Left ventricle myocardium superior (tissue), 1 donor: ENCODE measurements around the gene TICRR. TPM values are rescaled to one million over a fixed set of nuclear protein-coding genes. Genes with fewer than 3 reads are reported as not detected.

ENCODE experiments used
- ATAC-seq: fragments of 200-7000 bp; cut with Tn5 transposase; one replicate; pipeline ENCODE4 v1.9.1; 2020; ENCODE audit warnings: mild to moderate bottlenecking, moderate library complexity
- DNase-seq: peaks from one replicate; pipeline ENCODE4 v3.0.0-alpha.2; 2020
- intact Hi-C: fragments of 100-400 bp; cut with micrococcal nuclease; formaldehyde crosslinking; loops from one replicate; pipeline ENCODE4 v1.11.0; 2022
- total RNA-seq: library from RNA; stranded (reverse); fragmentation: NEBNext Ultra II Directional; extraction: Animal tissue kit (Norgen Biotek cat#: 25700); gene quantifications from one replicate; pipeline ENCODE4 v1.2.1, GENCODE V29; 2021
- donor health status: DM: no; HTN: yes; CAD: no; lungs with severe emphysema.

TICRR gene
- total RNA-seq, 1 donor from 2014 or later, result 0.12 TPM

- ATAC-seq (no peak), DNase-seq (no peak)
- intact Hi-C loops, result no loop called here
Measured at GRCh38 chr15:89649013-89649625, 73.8 kb downstream of the TICRR start.

- DNase-seq (no peak), ATAC-seq (no peak)
- intact Hi-C loops, result no loop called here
Measured at GRCh38 chr15:89649716-89650115, 74.4 kb downstream of the TICRR start.

- ATAC-seq, result no peak
- no peak for DNase-seq
- intact Hi-C loops, result no loop called here
Measured at GRCh38 chr15:89652131-89652530, 76.9 kb downstream of the TICRR start.

GRCh38 chr15:89652666-89653065 is 77.4 kb downstream of the TICRR start:
- intact Hi-C loops, result no loop called here
- no peak for DNase-seq
- ATAC-seq, result no peak

- intact Hi-C loops, result no loop called here
- DNase-seq, result no peak
- ATAC-seq, result no peak
Measured at GRCh38 chr15:89653578-89653977, 78.3 kb downstream of the TICRR start.

- DNase-seq (no peak), ATAC-seq (no peak)
- intact Hi-C loops, result no loop called here
Measured at GRCh38 chr15:89654301-89654761, 79.1 kb downstream of the TICRR start.

- intact Hi-C loops, result no loop called here
- ATAC-seq (peak; percentile 86), DNase-seq (peak; percentile 50)
Measured at GRCh38 chr15:89654847-89655805, 79.9 kb downstream of the TICRR start, which contains the start of gene KIF7. KIF7 (minus strand) TSS chr15:89655467; CDS start chr15:89652930, 2,537 bp downstream.

- ATAC-seq (no peak), DNase-seq (no peak)
- intact Hi-C loops, result no loop called here
Measured at GRCh38 chr15:89656116-89656815, 81.0 kb downstream of the TICRR start.

GRCh38 chr15:89657686-89658200 is 82.5 kb downstream of the TICRR start:
- DNase-seq (no peak), ATAC-seq (no peak)
- intact Hi-C loops, result no loop called here

GRCh38 chr15:89659295-89659694 is 84.0 kb downstream of the TICRR start:
- ATAC-seq (no peak), DNase-seq (no peak)
- intact Hi-C loops, result no loop called here

GRCh38 chr15:89660556-89660955 is 85.3 kb downstream of the TICRR start:
- ATAC-seq (no peak), DNase-seq (no peak)
- intact Hi-C loops, result no loop called here

- ATAC-seq, result peak; percentile 83
- DNase-seq, result peak; percentile 80
- intact Hi-C loops, result no loop called here
Measured at GRCh38 chr15:89662893-89663626, 87.8 kb downstream of the TICRR start.

GRCh38 chr15:89664441-89665350 is 89.4 kb downstream of the TICRR start:
- intact Hi-C loops, result no loop called here

GRCh38 chr15:89665449-89666181 is 90.3 kb downstream of the TICRR start:
- peak; percentile 81 for ATAC-seq
- intact Hi-C loops, result no loop called here
- DNase-seq, result peak; percentile 84

More at GRCh38 chr15:89664441-89665350, 89.4 kb downstream of the TICRR start:
- ATAC-seq, result no peak
- DNase-seq, result no peak

- intact Hi-C loops, result no loop called here
- ATAC-seq (peak; percentile 8), DNase-seq (peak; percentile 46)
Measured at GRCh38 chr15:89666184-89666857, 91.1 kb downstream of the TICRR start.

- DNase-seq (no peak), ATAC-seq (no peak)
- intact Hi-C loops, result no loop called here
Measured at GRCh38 chr15:89666858-89667705, 91.8 kb downstream of the TICRR start.
